ENCODE results near the gene NFATC2.

NFATC2 gene

GRCh38 chr20:51432251-51432784 is 110.2 kb downstream of the NFATC2 start:
- no peak for DNase-seq (ENCODE audit: low spot score)

GRCh38 chr20:51431321-51431720 is 111.2 kb downstream of the NFATC2 start:
- DNase-seq (ENCODE audit: low spot score) (no peak), FAIRE-seq (no peak)

More at GRCh38 chr20:51432251-51432784, 110.2 kb downstream of the NFATC2 start:
- FAIRE-seq: no peak

- no peak for FAIRE-seq
These were observed 112.1 kb downstream of the NFATC2 start for GRCh38 chr20:51430198-51430950.

GRCh38 chr20:51429696-51430095 is 112.8 kb downstream of the NFATC2 start:
- FAIRE-seq: no peak

More at GRCh38 chr20:51430198-51430950, 112.1 kb downstream of the NFATC2 start:
- DNase-seq (ENCODE audit: low spot score): no peak

GRCh38 chr20:51429144-51429482 is 113.4 kb downstream of the NFATC2 start:
- no peak for DNase-seq (ENCODE audit: low spot score)
- FAIRE-seq: no peak

More at GRCh38 chr20:51429696-51430095, 112.8 kb downstream of the NFATC2 start:
- DNase-seq (ENCODE audit: low spot score): no peak

GRCh38 chr20:51428401-51429143 is 113.9 kb downstream of the NFATC2 start:
- FAIRE-seq (no peak), DNase-seq (ENCODE audit: low spot score) (no peak)

- DNase-seq (ENCODE audit: low spot score): no peak
- no peak for FAIRE-seq
These were observed 114.7 kb downstream of the NFATC2 start for GRCh38 chr20:51427651-51428291.

GRCh38 chr20:51426718-51427650 is 115.5 kb downstream of the NFATC2 start:
- FAIRE-seq: no peak
- DNase-seq (ENCODE audit: low spot score): no peak

- no peak for DNase-seq (ENCODE audit: low spot score)
- FAIRE-seq: no peak
These were observed 117.0 kb downstream of the NFATC2 start for GRCh38 chr20:51425347-51426106.

- FAIRE-seq (no peak), DNase-seq (ENCODE audit: low spot score) (no peak)
These were observed 118.0 kb downstream of the NFATC2 start for GRCh38 chr20:51424270-51425117.

GRCh38 chr20:51423810-51424209 is 118.7 kb downstream of the NFATC2 start:
- DNase-seq (ENCODE audit: low spot score) (no peak), FAIRE-seq (no peak)

GRCh38 chr20:51423290-51423667 is 119.2 kb downstream of the NFATC2 start:
- DNase-seq (ENCODE audit: low spot score) (no peak), FAIRE-seq (no peak)

GRCh38 chr20:51422514-51423289 is 119.8 kb downstream of the NFATC2 start:
- no peak for DNase-seq (ENCODE audit: low spot score)
- no peak for FAIRE-seq

GRCh38 chr20:51420805-51421204 is 121.7 kb downstream of the NFATC2 start:
- no peak for FAIRE-seq

GRCh38 chr20:51420111-51420510 is 122.4 kb downstream of the NFATC2 start:
- DNase-seq (ENCODE audit: low spot score) (no peak), FAIRE-seq (no peak)

More at GRCh38 chr20:51420805-51421204, 121.7 kb downstream of the NFATC2 start:
- no peak for DNase-seq (ENCODE audit: low spot score)

- FAIRE-seq (no peak), DNase-seq (ENCODE audit: low spot score) (no peak)
These were observed 122.9 kb downstream of the NFATC2 start for GRCh38 chr20:51419646-51420045.

- FAIRE-seq (no peak), DNase-seq (ENCODE audit: low spot score) (no peak)
These were observed 123.3 kb downstream of the NFATC2 start for GRCh38 chr20:51419231-51419630.

- FAIRE-seq (no peak), DNase-seq (ENCODE audit: low spot score) (no peak)
These were observed 124.4 kb downstream of the NFATC2 start for GRCh38 chr20:51418137-51418529.

Measured in RCC 7860 (cell line).